ENCODE results near the gene NEK1.
"Not testable (repeated sequence)": the region's sequence is repeated elsewhere in the genome, so short reads cannot be mapped to it uniquely, and the experiment has no call there.

GRCh38 chr4:169499907-169500306, 112.5 kb downstream of the NEK1 start:
- TF ChIP-seq CTCF, EZH2phosphoT487 (IDR thresholded peaks at IDR 0.05; ENCODE audit: low read length): not testable (repeated sequence)

Data from MM.1S (cell line).